Keratinocyte (primary cell): ENCODE measurements around the gene TEDC2. TPM values are rescaled to one million over a fixed set of nuclear protein-coding genes. Genes with fewer than 3 reads are reported as not detected.

Source experiments
- DNase-seq: peaks from one replicate; pipeline ENCODE4 v3.0.0-alpha.2; 2011; ENCODE audit warnings: low read depth, missing footprints, low spot score
- FAIRE-seq: peaks from 2 replicates; lab custom pipeline; 2011; peaks lifted over from hg19 to GRCh38; lab: Jason Lieb, UNC
- H2AFZ ChIP-seq: 2 replicates; pipeline ENCODE4 v1.6.0; 2012; ENCODE audit warnings: low read length, control low read depth, inconsistent platforms; ENCODE audit not compliant: control insufficient read depth
- H3K27ac ChIP-seq: 2 replicates; pipeline ENCODE4 v1.5.1; 2011; ENCODE audit warnings: low read length; ENCODE audit not compliant: control insufficient read depth, insufficient read depth
- H3K27me3 ChIP-seq: 3 replicates; pipeline ENCODE4 v1.6.0; 2011; ENCODE audit warnings: low read length; ENCODE audit not compliant: control insufficient read depth, insufficient read depth; ENCODE audit errors: extremely low read depth
- H3K36me3 ChIP-seq, 2 experiments: 2 replicates in 1 of 2; 3 replicates in 1 of 2; pipeline ENCODE4 v1.5.1; 2011; ENCODE audit warnings: low read length in 2 of 2, mild to moderate bottlenecking in 1 of 2; ENCODE audit not compliant: control insufficient read depth in 2 of 2, insufficient read depth in 2 of 2; ENCODE audit errors: extremely low read depth in 1 of 2
- H3K4me1 ChIP-seq: 3 replicates; pipeline ENCODE4 v1.5.1; 2011; ENCODE audit warnings: low read length; ENCODE audit not compliant: control insufficient read depth, insufficient read depth; ENCODE audit errors: extremely low read depth
- H3K4me2 ChIP-seq: 3 replicates; pipeline ENCODE4 v1.6.0; 2011; ENCODE audit warnings: low read depth, low read length; ENCODE audit not compliant: control insufficient read depth, insufficient read depth; ENCODE audit errors: extremely low read depth
- H3K4me3 ChIP-seq, 3 experiments: fragments of 200-600 bp in 1 of 3; sonication (generic) in 1 of 3; 2 replicates in 2 of 3; 3 replicates in 1 of 3; pipeline ENCODE4 v1.5.1; 2011 to 2016; ENCODE audit warnings: low read length in 3 of 3, mild to moderate bottlenecking in 3 of 3, control low read depth in 2 of 3, inconsistent platforms in 1 of 3, low read depth in 1 of 3, mixed read lengths in 1 of 3, mixed run types in 1 of 3, moderate library complexity in 1 of 3; ENCODE audit not compliant: control insufficient read depth in 2 of 3, insufficient read depth in 2 of 3; ENCODE audit errors: extremely low read depth in 1 of 3
- H3K79me2 ChIP-seq: 2 replicates; pipeline ENCODE4 v1.6.0; 2012; ENCODE audit warnings: low read length; ENCODE audit not compliant: control insufficient read depth, insufficient read depth
- H3K9ac ChIP-seq: 3 replicates; pipeline ENCODE4 v1.6.0; 2011; ENCODE audit warnings: low read length; ENCODE audit not compliant: control insufficient read depth, insufficient read depth; ENCODE audit errors: extremely low read depth
- H3K9me1 ChIP-seq: 3 replicates; pipeline ENCODE4 v1.6.0; 2011; ENCODE audit warnings: low read length; ENCODE audit not compliant: control insufficient read depth, insufficient read depth; ENCODE audit errors: extremely low read depth
- H3K9me3 ChIP-seq: 2 replicates; pipeline ENCODE4 v1.5.1; 2012; ENCODE audit warnings: low read depth, low read length; ENCODE audit not compliant: control insufficient read depth
- H4K20me1 ChIP-seq: 3 replicates; pipeline ENCODE4 v1.6.0; 2011; ENCODE audit warnings: low read length; ENCODE audit not compliant: control insufficient read depth, insufficient read depth; ENCODE audit errors: extremely low read depth
- EZH2 ChIP-seq: IDR thresholded peaks from one replicate; pipeline ENCODE4 v1.6.1; 2012; ENCODE audit warnings: inconsistent platforms, mild to moderate bottlenecking, low read length, moderate library complexity
- dilution Hi-C: fragments of 300-500 bp; cut with MboI; formaldehyde crosslinking; loops from one replicate; pipeline ENCODE4 v1.7.0; 2020; ENCODE audit warnings: low sequenced_read_pairs; ENCODE audit not compliant: extremely low pct_ligation_motif_present
- polyA plus RNA-seq, 5 experiments: library from polyadenylated mRNA; depleted of rRNA in 3 of 5; stranded (reverse) in 3 of 5; stranded (forward) in 1 of 5; unstranded in 1 of 5; fragments of >200 nt; gene quantifications; 1 replicate in 1 of 5; 2 replicates in 3 of 5; 3 replicates in 1 of 5; pipeline versions ENCODE4 v1.2.1 to v1.2.3, GENCODE V29; 2011 to 2012; ENCODE audit warnings: missing spikeins in 2 of 5, low read depth in 1 of 5, low replicate concordance in 1 of 5
- TF ChIP-seq, protein P1 (sequence below), 3 experiments: IDR thresholded peaks in 1 of 3; conservative IDR thresholded peaks in 1 of 3; optimal IDR thresholded peaks in 1 of 3; 2 replicates in 2 of 3; 3 replicates in 1 of 3; pipeline versions ENCODE3 to v1.5.1; 2011; ENCODE audit warnings: low read length in 3 of 3, mild to moderate bottlenecking in 3 of 3, moderate library complexity in 2 of 3, control low read depth in 1 of 3, inconsistent platforms in 1 of 3; ENCODE audit not compliant: insufficient read depth in 2 of 3; ENCODE audit errors: extremely low read depth in 1 of 3

The TEDC2 gene
- polyA plus RNA-seq, 1 donor (not counting 4 experiments of a cell fraction or from before 2014, with no cell fraction given) = 2.7 TPM

DNA sequence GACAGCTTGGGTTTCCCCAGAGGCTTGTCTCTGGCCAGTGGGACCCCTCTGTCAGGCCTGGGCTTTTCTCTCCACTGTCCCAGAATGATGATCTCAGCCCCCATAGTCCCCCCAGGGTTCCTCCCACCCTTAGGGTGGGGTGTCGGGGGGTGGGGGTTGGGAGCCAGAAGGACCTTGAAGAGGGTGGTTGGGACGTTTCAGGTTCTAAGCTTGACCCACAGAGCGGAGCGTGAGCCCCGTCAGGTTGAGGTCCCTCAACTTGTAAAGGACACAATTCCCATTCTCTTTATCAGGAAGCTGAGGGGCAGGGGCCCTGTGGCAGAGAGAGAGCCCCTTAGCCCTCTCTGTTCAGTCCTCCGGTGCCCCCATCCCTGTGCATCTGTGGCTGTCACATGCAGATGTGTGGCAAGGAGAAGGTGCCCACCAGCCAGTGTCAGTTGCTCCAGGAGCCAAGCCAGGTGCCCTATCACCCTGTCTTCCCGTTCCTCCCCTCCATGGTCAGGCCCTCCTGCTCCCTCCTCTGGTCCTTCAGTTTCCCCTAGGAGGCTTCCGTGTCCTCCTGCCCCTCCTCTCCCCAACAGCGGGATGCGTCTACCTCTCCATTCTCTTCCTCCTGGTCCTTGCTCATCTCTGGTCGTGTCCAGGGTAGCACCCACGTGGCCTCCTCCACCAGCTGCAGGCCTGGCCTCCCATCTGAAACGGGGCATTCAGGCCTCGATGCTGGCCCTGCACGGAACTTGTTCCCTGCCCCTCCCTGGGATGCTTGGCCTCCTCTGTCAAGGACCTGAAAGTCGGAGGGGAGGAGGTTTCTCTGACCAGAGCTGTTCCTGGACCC lies 9.7 kb downstream of the TEDC2 start:
- Histone ChIP-seq H3K9me1 (no peaks in the 10 kb centered on the region), H3K36me3 (no peaks in the 10 kb centered on the region), H2AFZ (no peak overlapping the region), H4K20me1 (peaks cover 3% of the 10 kb centered on the region), H3K79me2 (no peaks in the 10 kb centered on the region), H3K4me2 (no peak overlapping the region), H3K4me3 (no peak overlapping the region), H3K27me3 (peaks cover 28% of the 10 kb centered on the region), H3K9me3 (no peaks in the 10 kb centered on the region), H3K9ac (no peak overlapping the region), H3K27ac (no peak overlapping the region), H3K4me1 (peaks cover 11% of the 10 kb centered on the region)
- FAIRE-seq (no peak), DNase-seq (no peak)
- no peak for TF ChIP-seq EZH2
- TF ChIP-seq, protein P1, sequence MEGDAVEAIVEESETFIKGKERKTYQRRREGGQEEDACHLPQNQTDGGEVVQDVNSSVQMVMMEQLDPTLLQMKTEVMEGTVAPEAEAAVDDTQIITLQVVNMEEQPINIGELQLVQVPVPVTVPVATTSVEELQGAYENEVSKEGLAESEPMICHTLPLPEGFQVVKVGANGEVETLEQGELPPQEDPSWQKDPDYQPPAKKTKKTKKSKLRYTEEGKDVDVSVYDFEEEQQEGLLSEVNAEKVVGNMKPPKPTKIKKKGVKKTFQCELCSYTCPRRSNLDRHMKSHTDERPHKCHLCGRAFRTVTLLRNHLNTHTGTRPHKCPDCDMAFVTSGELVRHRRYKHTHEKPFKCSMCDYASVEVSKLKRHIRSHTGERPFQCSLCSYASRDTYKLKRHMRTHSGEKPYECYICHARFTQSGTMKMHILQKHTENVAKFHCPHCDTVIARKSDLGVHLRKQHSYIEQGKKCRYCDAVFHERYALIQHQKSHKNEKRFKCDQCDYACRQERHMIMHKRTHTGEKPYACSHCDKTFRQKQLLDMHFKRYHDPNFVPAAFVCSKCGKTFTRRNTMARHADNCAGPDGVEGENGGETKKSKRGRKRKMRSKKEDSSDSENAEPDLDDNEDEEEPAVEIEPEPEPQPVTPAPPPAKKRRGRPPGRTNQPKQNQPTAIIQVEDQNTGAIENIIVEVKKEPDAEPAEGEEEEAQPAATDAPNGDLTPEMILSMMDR (optimal IDR thresholded peaks at IDR 0.05 in 1 of 3, IDR thresholded peaks at IDR 0.05 in 1 of 3, conservative IDR thresholded peaks at IDR 0.05 in 1 of 3; ENCODE audit: extremely low read depth in 1 of 3, insufficient read depth in 2 of 3, low read length in 3 of 3) = no peak
- dilution Hi-C loops = no loop called here

GRCh38 chr16:2470234-2470601 lies 10.3 kb downstream of the TEDC2 start:
- Histone ChIP-seq H3K9me3 (no peaks in the 10 kb centered on the region), H3K27ac (no peak overlapping the region), H3K27me3 (peaks cover 28% of the 10 kb centered on the region), H3K4me1 (peaks cover 11% of the 10 kb centered on the region), H3K4me2 (no peak overlapping the region), H3K4me3 (no peak overlapping the region), H2AFZ (no peak overlapping the region), H3K9ac (no peak overlapping the region), H4K20me1 (peaks cover 3% of the 10 kb centered on the region), H3K9me1 (no peaks in the 10 kb centered on the region), H3K79me2 (no peaks in the 10 kb centered on the region), H3K36me3 (no peaks in the 10 kb centered on the region)
- TF ChIP-seq EZH2 = no peak
- TF ChIP-seq, protein P1 (optimal IDR thresholded peaks at IDR 0.05 in 1 of 3, IDR thresholded peaks at IDR 0.05 in 1 of 3, conservative IDR thresholded peaks at IDR 0.05 in 1 of 3; ENCODE audit: extremely low read depth in 1 of 3, insufficient read depth in 2 of 3, low read length in 3 of 3) = no peak
- no peak for DNase-seq
- FAIRE-seq = no peak
- dilution Hi-C loops = no loop called here
